Left ventricle myocardium inferior (tissue), 1 donor: ENCODE data around the gene SLC8B1. TPM values are rescaled to one million over a fixed set of nuclear protein-coding genes. Genes with fewer than 3 reads are reported as not detected.

Experiments used
- DNase-seq: peaks from one replicate; pipeline ENCODE4 v3.0.0-alpha.2; 2020
- H3K27ac ChIP-seq: fragments of 200-600 bp; replicated peaks from 2 replicates; pipeline ENCODE4 v1.8.0; 2021
- H3K27me3 ChIP-seq: fragments of 200-600 bp; 2 replicates; pipeline ENCODE4 v1.8.0; 2021; ENCODE audit warnings: low read depth
- H3K36me3 ChIP-seq: fragments of 200-600 bp; 2 replicates; pipeline ENCODE4 v1.8.0; 2021
- H3K4me1 ChIP-seq: fragments of 200-600 bp; 2 replicates; pipeline ENCODE4 v1.8.0; 2021
- H3K4me3 ChIP-seq: fragments of 200-600 bp; 2 replicates; pipeline ENCODE4 v1.8.0; 2021; ENCODE audit warnings: mild to moderate bottlenecking, moderate library complexity
- H3K9me3 ChIP-seq: fragments of 200-600 bp; replicated peaks from 2 replicates; pipeline ENCODE4 v1.8.0; 2021
- intact Hi-C: fragments of 100-400 bp; cut with micrococcal nuclease; formaldehyde crosslinking; loops from one replicate; pipeline ENCODE4 v1.11.0; 2022
- total RNA-seq: library from RNA; stranded (reverse); fragmentation: NEBNext Ultra II Directional; extraction: Animal tissue kit (Norgen Biotek cat#: 25700); gene quantifications from one replicate; pipeline ENCODE4 v1.2.1, GENCODE V29; 2021
- TF ChIP-seq, protein P1 (sequence below): fragments of 200-600 bp; IDR thresholded peaks from 2 replicates; pipeline ENCODE4 v1.8.0; 2021; ENCODE audit warnings: antibody characterized with exemption, mild to moderate bottlenecking, borderline replicate concordance
- donor health status: DM: no; HTN: yes; CAD: no; lungs with severe emphysema.

The SLC8B1 gene
- total RNA-seq, 1 donor from 2014 or later, result 9.2 TPM

DNA sequence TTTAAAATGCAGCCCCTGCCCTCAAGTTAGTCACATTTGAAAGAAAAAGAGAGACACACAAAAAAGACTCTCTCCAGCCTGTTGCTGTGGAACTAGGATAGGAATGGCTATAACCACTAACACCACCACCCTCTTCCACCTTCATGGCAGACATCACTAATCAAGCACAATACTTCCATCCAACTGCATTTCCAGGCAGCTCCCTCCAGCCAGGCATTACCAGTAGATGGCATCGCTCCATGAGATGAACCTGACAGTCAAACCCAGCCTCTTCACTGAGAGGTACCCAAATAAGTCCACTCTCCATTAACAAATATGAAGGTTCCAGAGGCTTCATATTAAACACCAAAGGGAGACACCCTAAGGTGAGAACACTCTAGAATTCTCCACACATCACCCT is 24.4 kb downstream of the SLC8B1 start:
- H3K9me3 ChIP-seq, result no peaks in the 10 kb centered on the region
- DNase-seq, result no peak
- no peak overlapping the region for H3K27ac ChIP-seq
- intact Hi-C loops, result no loop called here
- TF ChIP-seq, protein P1, sequence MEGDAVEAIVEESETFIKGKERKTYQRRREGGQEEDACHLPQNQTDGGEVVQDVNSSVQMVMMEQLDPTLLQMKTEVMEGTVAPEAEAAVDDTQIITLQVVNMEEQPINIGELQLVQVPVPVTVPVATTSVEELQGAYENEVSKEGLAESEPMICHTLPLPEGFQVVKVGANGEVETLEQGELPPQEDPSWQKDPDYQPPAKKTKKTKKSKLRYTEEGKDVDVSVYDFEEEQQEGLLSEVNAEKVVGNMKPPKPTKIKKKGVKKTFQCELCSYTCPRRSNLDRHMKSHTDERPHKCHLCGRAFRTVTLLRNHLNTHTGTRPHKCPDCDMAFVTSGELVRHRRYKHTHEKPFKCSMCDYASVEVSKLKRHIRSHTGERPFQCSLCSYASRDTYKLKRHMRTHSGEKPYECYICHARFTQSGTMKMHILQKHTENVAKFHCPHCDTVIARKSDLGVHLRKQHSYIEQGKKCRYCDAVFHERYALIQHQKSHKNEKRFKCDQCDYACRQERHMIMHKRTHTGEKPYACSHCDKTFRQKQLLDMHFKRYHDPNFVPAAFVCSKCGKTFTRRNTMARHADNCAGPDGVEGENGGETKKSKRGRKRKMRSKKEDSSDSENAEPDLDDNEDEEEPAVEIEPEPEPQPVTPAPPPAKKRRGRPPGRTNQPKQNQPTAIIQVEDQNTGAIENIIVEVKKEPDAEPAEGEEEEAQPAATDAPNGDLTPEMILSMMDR, result peak; percentile 15
- no peak overlapping the region for H3K4me3 ChIP-seq
- H3K36me3 ChIP-seq, result peaks cover 86% of the 10 kb centered on the region
- H3K27me3 ChIP-seq, result no peaks in the 10 kb centered on the region
- H3K4me1 ChIP-seq, result peaks cover 4% of the 10 kb centered on the region

- intact Hi-C loops, result no loop called here
- Histone ChIP-seq H3K27ac (no peak overlapping the region), H3K36me3 (peaks cover 90% of the 10 kb centered on the region), H3K4me3 (no peak overlapping the region), H3K9me3 (no peaks in the 10 kb centered on the region), H3K4me1 (no peaks in the 10 kb centered on the region), H3K27me3 (no peaks in the 10 kb centered on the region)
- DNase-seq, result no peak
- TF ChIP-seq, protein P1, result no peak
These were observed 28.5 kb downstream of the SLC8B1 start for GRCh38 chr12:113306382-113306781.

DNA sequence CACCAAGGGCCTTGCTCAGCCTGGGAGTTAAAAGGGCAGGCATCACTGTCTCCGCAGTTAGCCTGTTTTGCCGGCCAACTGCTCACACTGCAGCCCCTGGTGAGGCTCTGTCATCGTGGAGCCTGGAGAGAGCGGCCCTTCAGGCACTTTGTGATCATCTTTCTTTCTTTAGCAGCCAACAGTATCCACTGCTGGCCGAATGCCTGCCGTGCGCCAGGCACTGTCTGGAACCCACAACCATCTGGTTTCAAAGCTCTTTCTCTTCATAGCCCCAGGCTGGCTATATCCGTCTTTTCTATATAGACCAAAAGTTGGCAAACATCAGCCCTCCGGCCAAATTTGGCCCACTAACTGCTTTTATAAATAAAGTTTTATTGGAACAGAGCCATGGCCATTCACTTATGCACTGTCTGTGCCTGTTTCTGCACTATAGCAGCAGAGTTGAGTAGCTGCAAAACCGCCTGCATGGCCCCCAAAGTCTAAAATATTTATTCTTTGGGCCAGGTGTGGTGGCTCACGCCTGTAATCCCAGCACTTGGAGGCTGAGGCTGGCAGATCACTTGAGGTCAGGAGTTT is 29.5 kb downstream of the SLC8B1 start:
- Histone ChIP-seq H3K9me3 (no peaks in the 10 kb centered on the region), H3K27me3 (no peaks in the 10 kb centered on the region), H3K4me3 (no peak overlapping the region), H3K36me3 (peaks cover 80% of the 10 kb centered on the region), H3K4me1 (peaks cover 2% of the 10 kb centered on the region), H3K27ac (no peak overlapping the region)
- no peak for DNase-seq
- intact Hi-C loops, result no loop called here
- TF ChIP-seq, protein P1, result no peak

DNA sequence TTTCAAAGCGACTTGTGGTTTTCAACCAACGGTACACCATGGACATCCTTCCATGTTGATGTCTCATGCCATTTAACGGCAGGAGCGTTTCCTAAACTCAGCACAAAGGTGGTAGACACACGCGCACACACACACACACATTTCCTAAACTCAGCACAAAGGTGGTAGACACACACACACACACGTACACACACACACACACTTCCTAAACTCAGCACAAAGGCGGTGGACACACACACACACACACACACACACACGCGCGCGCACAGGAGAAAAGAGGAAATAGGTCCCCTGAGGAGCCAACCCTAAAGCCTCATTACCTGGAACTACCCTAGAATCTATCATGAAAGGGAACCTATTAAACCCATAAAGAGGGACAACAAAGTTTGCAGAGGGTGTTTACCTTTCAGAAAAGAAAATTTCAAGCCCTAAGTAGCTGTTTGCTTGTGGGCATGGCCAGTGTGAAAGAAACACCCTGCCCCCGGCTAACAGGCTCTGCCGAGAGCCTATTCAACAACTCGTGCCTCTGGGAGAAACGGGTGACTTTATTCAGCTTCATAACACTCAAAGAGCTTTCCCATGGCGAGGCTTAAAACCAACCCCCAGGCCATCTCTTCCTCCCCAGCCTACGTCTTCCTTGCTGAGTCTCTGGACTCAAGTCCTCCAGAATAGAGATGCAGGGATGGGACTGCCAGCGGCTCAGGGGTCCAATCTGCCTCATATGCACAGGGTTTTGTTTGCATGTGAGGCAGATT is 31.8 kb downstream of the SLC8B1 start:
- peaks cover 58% of the 10 kb centered on the region for H3K36me3 ChIP-seq
- no peak overlapping the region for H3K4me3 ChIP-seq
- intact Hi-C loops, result no loop called here
- peaks cover 25% of the 10 kb centered on the region for H3K4me1 ChIP-seq
- H3K27ac ChIP-seq, result no peak overlapping the region
- TF ChIP-seq, protein P1, result no peak
- DNase-seq, result no peak
- no peaks in the 10 kb centered on the region for H3K27me3 ChIP-seq
- H3K9me3 ChIP-seq, result no peaks in the 10 kb centered on the region

GRCh38 chr12:113302466-113302865 is 32.4 kb downstream of the SLC8B1 start:
- Histone ChIP-seq H3K4me1 (peaks cover 31% of the 10 kb centered on the region), H3K27me3 (no peaks in the 10 kb centered on the region), H3K36me3 (peaks cover 52% of the 10 kb centered on the region), H3K4me3 (no peak overlapping the region), H3K9me3 (no peaks in the 10 kb centered on the region), H3K27ac (no peak overlapping the region)
- DNase-seq, result no peak
- TF ChIP-seq, protein P1, result no peak
- intact Hi-C loops, result no loop called here
